NCI-H1417 treated with DMSO at 0.1 percent for 48 hours (cell line): ENCODE data around the gene STIM2.

ENCODE experiments used
- DNase-seq: peaks from one replicate; lab custom pipeline; 2025; lab: John Stamatoyannopoulos, UW

STIM2 gene

DNA sequence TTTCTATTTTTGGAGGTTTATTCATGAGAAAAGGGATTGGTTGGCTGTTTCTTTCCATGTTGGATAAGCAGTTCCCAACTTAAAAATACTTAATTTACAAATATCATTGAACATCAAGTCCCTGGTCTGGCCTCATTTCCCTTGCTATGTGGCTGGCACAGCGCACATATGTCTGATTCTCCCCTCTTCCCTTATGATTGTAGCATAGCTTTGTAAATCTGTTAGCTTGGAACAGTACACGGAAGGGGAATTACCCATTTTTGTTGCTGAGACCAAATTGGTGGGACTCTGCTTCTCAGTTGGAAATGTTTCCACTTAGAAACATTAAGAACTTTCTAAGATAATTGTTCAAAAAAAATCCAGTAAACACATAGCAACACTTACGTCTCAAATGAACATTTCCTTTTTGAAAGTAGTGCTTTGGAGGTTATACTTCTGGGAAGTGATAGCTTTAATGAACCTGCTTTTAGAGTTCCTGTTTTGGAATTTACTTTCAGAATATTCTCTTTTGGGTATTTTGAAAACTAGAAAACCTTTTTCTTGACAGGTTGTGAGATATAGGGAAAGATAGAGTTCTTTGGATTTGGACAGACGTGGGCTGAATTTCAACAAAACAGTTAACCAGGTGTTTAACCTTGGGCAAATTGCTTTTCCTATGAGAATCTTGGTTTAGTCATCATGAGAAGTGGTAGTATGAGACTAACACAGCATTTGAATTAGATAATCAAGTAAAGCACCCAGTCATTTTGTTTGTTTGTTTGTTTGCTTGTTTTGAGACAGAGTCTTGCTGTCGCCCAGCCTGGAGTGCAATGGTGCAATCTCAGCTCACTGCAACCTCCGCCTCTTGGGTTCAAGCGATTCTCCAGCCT, 47.3 kb downstream of the STIM2 start:
- no peak for DNase-seq

DNA sequence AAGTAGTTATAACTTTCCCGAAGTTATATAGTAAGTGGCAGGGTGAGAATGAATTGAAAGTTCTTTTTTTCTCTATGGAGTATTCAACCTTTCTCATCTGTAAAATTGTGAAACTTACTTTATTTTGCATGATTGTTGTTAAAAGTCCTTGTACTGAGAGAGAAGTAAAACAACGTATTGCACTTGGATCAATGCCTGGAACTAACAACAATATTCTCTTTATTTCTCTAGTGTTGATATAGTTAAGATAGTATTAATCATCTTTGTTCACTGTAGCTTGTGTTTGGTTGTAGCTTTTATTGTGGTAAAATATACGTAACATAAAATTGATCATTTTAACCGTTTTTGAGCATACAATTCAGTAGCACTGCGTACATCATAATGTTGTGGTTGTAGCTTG, 48.7 kb downstream of the STIM2 start:
- no peak for DNase-seq

DNA sequence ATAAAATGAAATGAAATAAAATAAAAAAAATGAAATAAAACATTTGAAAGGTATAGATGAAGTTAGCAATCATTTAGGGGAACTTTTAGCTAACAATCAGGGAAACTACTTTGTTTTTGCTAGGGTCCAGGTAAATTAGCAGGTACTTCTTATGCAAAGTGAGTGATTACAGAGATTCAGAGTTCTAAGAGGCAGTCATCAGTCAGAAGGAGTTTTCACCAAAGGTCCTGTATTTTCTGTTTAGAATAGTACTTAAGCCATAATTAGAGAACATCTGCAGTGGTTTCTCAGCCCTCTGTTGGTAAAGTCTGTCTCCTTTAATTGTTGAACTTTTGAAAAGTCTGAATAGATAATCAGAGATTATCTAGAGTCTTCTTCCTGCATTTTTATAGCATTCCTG, 50.6 kb downstream of the STIM2 start:
- DNase-seq = no peak

DNA sequence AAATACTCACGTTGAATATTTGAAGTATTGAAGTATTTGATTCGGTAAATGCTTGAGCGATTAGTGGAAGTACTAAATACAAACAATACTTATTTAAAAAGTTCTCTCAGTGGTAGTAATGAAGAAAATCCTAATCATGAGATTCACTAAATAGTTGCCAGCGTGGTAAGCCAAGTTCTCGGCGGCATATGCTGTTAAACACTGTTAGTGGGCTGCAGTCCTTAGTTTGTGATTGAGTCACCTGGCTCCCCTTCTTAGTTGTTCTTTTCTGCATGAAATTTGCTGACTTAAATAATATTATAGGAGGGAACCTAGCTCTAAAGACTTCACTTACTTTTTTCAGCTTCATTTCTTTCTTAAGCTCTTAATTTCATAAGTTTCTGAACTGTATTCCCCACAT, 51.4 kb downstream of the STIM2 start:
- no peak for DNase-seq

DNA sequence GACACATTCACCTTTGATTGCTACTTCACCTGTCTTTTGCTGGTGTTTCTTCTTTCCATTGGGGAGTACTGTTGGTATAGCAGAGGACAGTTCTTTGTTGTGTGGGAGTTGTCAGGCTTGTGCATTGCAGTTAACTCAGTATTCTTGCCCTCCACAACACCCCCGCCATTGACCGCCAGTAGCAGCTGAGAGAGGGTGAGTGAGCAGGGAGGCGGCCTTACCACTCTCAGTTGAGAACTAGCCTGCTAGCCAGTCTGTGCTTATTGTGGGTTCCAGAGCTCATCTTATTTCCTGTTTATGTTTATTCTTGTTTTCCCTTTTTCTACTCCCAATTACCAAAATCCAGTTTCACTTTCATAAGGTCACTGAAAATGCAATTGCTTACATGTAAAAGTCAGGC, 52.2 kb downstream of the STIM2 start:
- no peak for DNase-seq

- DNase-seq = no peak
Measured at GRCh38 chr4:26916195-26916594, 55.6 kb downstream of the STIM2 start.

DNA sequence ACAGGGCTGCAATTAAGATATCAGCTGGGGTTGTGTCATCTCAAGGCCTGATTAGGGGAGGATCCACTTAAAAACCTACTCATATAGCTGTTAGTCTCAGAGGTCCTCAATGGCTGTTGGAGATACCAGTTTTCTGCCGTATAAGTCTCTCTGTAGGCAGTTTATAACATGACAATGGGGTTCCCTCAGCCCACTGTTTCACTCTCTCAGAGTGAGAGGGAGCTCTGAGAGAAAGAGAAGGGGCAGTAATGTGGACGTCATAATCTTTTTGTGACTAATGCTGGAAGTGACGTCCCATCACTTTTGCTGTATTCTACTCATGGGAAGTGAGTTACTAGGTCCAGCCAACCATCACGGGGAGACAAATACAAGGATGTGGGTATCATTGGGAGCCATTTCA, 70.3 kb downstream of the STIM2 start:
- DNase-seq = no peak

GRCh38 chr4:26931451-26931850, 70.8 kb downstream of the STIM2 start:
- DNase-seq = no peak

DNA sequence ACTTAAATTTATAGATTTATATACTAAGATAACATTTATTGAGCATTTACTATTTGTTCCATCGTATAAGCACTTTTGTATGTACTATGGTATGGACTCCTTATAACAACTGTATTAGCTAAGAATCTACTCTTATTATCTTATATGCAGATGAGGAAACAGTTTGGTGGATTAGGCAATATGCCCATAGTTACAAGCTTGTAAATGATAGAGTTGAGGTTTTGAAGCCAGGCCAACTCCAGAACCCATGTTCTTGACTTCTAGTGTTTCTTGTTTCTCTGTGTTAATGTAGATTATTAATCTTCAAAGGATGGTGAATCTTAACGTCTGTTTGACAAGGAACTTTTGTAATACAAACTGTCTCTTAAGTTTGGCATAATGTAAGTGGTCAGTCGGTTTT, 71.3 kb downstream of the STIM2 start:
- no peak for DNase-seq

GRCh38 chr4:26935397-26935796, 74.8 kb downstream of the STIM2 start:
- DNase-seq = no peak

- no peak for DNase-seq
Measured at GRCh38 chr4:26936284-26937065, 75.8 kb downstream of the STIM2 start.

DNA sequence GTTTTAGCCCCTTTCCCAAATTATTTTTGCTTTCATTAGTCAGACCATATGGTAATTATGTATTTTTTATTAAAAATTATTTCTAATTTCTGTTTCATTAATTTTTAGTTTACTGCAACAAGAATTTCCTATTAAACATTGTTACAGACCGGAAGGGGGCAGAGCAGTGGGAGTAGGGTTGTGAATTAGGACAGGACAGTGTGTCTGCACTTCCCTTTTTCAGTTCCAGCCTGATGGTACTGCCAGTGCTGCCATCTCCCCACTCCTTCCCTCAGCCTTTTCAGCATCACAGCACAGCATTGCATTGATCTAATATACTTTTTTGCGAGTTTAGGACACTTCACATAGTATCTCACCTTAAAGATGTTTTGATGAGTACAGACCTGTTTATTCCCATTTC, 76.5 kb downstream of the STIM2 start:
- DNase-seq = no peak

GRCh38 chr4:26937567-26937966, 76.9 kb downstream of the STIM2 start:
- DNase-seq = no peak

GRCh38 chr4:26938516-26938915, 77.9 kb downstream of the STIM2 start:
- no peak for DNase-seq

GRCh38 chr4:26941951-26942350, 81.3 kb downstream of the STIM2 start:
- no peak for DNase-seq

GRCh38 chr4:26942871-26943270, 82.2 kb downstream of the STIM2 start:
- no peak for DNase-seq

- no peak for DNase-seq
Measured at GRCh38 chr4:26943391-26943790, 82.8 kb downstream of the STIM2 start.

DNA sequence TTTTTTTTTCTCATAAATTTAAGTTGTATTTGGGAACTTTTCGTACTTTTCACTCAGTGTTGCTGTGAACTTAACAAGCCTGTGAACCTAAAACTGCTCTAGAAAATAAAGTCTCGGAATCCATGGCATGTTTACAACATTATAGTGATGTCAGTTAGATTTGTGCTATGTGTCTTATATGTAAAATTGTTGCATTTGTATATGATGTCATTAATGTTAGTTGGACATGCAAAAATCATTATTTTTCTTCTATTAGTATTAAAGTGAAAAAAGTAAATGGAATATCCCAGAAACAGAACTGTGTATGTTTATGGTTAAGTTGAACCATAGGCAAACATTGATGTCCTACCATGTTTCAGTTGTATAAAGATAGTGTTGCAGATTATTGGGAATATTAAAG, 85.2 kb downstream of the STIM2 start:
- DNase-seq = no peak

DNA sequence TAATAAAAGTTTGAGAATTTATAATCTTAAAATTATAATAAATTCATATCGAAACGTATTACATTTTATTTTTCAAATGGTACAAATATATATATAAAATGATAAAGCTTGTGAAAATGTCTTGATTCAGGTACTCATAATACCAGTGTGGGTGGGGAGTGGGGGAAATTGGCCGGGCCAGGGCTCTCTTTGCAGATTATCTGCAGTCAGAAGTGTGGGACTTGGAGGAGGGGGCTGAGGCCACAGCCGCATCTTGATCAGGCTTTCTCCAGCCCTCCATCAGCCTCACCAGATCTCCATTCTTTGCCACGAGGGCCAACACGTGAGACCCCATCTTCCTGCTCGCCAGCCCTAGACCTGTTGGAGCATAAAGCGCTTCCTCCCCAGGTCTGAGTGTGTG, 86.7 kb downstream of the STIM2 start:
- DNase-seq = no peak

DNA sequence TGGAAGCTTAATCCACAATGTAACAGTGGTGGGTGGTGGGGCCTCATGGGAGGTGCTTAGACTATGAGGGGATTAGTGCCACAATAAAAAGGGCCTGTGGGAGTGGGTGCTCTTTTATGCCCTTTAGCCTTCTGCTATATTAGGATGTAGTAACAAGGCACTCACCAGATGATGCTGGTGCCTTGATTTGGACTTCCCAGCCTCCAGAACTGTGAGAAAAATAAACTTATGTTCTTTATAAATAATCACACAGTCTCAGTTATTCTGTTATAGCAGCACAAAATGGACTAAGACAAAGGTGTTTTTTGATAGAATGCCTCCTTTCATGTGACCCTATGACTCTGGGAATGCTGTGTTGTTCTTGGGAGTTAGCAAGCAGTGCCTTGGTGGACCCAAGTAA, 89.8 kb downstream of the STIM2 start:
- no peak for DNase-seq

GRCh38 chr4:26952891-26953290, 92.2 kb downstream of the STIM2 start:
- no peak for DNase-seq

- DNase-seq = no peak
Measured at GRCh38 chr4:26953366-26953765, 92.7 kb downstream of the STIM2 start.

DNA sequence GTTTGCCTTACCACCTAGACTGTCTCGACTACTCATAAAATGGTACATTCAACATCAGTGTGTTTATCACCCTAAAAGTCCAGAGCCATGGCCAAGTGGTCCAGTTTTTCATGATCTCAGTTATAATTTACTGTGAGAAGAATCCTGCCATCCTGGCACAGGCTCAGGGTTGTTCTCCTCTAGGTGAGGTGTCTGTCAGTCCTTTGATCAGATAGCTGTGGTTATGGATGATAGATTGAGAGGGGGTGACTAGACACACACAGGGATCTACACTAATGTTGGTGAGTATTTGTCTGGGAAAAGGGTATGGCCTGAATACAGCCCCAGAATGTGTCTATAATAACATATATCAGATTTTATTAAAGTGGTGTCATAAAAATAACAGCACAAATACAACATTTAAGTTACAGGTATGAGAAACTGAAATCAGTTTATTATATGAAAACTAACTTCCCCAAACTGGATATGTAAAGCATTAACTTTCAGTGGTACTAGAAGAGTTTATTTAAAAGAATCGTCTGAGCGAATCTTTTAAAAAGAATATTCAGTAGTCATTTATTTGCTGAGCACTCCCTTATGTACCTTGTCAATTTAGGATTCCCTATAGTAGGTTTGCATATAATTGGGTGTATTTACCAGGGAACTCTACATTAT, 93.3 kb downstream of the STIM2 start:
- DNase-seq = no peak
